GM21825 (cell line): ENCODE results near the gene DES.

Experiments used
- ATAC-seq: cut with Tn5 transposase; IDR thresholded peaks from one replicate; pipeline ENCODE4 v1.9.1; 2021; ENCODE audit warnings: mild to moderate bottlenecking, moderate library complexity; ENCODE audit not compliant: unreplicated experiment

DES gene

GRCh38 chr2:219419331-219420197 lies 1.4 kb downstream of the DES start:
- ATAC-seq, result no peak

DNA sequence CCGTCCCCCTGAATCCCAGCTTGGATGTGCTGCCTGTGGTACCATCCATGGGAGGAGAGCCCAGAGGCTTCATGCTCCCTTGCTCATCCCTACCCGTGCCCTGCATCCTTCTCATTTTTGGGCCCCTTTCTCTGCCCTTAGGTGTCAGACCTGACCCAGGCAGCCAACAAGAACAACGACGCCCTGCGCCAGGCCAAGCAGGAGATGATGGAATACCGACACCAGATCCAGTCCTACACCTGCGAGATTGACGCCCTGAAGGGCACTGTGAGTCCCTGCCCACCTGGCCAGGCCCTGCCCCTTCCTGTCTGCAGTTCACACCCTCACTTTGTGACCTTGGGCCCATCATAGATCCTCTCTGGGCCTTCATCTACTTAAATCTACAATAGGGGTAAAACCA lies 2.5 kb downstream of the DES start:
- no peak for ATAC-seq

DNA sequence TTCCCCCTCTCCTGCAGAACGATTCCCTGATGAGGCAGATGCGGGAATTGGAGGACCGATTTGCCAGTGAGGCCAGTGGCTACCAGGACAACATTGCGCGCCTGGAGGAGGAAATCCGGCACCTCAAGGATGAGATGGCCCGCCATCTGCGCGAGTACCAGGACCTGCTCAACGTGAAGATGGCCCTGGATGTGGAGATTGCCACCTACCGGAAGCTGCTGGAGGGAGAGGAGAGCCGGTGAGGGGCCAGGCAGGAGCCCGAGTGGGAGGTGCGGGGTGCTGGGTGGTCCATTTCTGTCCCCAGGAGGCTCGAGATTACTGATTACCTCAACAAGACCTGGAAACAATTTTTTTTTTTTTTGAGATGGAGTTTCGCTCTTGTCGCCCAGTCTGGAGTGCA lies 3.1 kb downstream of the DES start:
- ATAC-seq, result no peak

- no peak for ATAC-seq
Measured at GRCh38 chr2:219422952-219423534, 4.9 kb downstream of the DES start.

DNA sequence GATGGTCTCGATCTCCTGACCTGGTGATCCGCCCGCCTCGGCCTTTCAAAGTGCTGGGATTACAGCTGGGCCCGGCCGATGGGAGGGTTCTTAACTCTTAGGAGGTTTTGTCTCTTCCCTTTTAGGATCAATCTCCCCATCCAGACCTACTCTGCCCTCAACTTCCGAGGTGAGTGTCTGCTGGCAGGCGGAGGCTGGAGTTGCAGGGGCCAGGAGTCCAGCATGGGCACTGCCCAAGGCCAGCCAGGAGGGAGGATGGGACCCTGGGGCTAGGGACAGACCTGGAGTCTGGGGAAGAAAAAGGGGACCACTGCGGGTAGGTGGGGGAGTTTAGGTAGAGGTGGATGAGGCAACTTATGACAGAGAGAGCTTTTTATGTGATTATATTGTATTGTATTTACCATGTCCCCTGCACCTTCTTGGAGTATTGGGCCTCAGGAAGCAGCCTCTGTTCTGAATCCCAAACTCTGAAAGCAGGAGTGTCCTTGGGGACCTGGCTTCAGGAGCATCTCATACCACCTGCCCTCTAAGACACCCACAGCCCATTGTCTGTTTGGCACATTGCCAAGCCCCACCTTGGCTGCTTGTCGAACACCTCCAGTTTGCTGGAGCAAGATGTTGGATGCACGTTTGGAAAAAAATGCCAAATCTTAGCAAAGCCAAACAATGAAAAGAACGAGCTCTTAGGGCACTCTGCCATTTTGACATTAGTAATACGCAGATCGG lies 5.6 kb downstream of the DES start:
- ATAC-seq, result no peak

DNA sequence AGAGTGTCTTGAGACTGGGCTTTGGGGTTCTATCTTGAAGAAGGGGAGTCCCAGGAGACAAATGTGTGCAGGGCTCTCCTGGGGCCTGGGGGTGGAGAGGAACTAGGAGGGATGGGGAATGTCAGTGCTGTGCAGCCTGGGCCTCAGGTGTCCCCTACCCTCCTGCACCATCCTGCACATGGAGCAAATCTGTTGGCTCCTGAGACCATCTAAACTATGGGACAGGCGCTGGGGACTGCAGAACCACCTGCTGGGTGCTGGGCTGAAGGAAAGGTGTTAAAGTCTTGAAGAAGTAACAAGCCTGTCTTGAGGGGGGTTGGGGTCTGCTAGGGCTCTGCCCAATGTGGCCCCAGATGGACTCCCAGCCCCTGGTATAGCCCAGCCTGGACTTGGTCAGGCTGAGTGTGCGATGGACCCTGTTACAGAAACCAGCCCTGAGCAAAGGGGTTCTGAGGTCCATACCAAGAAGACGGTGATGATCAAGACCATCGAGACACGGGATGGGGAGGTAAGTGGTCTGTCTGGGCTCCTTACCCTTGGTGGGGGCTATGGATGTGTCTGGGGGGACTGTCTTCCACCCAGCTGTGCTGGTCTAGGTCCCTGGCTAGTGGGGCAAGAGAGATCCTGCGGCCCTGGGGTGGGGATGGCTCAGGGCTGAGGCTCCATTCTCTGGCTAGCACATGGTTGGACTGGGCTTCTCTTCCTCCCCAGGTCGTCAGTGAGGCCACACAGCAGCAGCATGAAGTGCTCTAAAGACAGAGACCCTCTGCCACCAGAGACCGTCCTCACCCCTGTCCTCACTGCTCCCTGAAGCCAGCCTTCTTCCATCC lies 7.3 kb downstream of the DES start:
- no peak for ATAC-seq

DNA sequence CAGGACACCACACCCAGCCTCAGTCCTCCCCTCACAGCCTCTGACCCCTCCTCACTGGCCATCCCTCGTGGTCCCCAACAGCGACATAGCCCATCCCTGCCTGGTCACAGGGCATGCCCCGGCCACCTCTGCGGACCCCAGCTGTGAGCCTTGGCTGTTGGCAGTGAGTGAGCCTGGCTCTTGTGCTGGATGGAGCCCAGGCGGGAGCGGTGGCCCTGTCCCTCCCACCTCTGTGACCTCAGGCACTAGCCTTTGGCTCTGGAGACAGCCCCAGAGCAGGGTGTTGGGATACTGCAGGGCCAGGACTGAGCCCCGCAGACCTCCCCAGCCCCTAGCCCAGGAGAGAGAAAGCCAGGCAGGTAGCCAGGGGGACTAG lies 7.9 kb downstream of the DES start:
- ATAC-seq, result no peak

DNA sequence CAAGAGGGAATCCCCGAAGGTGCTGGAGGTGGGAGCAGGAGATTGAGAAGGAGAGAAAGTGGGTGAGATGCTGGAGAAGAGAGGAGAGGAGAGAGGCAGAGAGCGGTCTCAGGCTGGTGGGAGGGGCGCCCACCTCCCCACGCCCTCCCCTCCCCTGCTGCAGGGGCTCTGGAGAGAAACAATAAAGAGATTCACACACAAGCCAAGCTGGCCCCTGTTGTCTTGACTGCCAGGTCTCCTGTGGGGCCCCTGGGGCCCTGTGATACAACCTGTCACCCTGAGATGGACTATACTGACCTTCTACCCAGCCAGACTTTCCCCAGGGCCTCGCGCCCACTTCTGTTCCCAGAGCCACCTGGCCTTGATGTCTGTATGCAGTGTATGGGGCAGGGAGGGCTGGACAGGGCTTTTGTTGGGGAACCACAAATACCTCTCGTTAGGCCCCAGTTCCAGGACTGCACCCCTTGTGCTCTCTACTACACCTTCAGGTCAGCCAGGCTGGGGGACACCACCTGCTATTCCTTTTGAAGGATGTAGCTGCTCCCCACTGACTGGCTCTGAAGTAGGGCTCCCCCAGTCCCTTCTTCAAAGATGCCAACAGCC lies 8.5 kb downstream of the DES start:
- no peak for ATAC-seq

GRCh38 chr2:219428469-219428868 lies 10.3 kb downstream of the DES start:
- no peak for ATAC-seq

- ATAC-seq, result no peak
Measured at GRCh38 chr2:219429958-219430606, 11.9 kb downstream of the DES start.

GRCh38 chr2:219430633-219431615 lies 12.7 kb downstream of the DES start:
- no peak for ATAC-seq

DNA sequence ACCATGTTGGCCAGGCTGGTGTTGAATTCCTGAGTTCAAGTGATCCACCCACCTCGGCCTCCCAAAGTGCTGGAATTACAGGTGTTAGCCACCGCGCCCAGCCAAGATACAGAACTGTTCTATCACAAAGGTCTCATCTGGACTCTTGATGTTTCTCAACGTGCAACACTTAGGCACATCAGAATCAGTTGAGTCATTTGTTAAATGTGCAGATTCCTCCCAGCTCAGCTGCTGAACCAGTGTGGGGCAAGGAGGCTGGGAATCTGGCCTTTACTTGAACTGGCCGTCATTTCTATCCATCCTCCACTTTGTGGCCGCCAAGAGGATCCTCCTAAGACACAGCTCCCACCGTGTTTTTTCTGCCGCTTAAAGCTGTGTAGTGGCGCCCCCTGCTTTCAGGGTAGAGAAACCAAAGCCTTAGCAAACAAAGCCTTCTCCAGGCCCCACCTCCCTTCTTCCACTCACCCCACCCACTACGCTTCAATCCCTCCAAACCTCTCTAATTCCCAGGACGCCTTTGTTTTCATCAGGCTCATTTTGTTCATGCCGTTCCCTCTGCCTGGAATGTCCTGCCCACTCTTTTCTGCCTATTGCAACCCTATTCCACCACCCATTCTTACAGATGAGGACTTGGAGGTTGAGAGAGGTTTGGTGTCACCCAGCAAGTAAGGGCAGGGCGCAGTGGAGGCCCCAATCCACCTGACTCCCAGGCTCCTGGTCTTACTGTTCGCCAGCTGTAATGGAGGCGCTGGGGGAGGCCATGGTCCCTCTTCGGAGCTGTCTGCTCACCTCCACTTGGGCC lies 15.7 kb downstream of the DES start:
- ATAC-seq, result no peak

DNA sequence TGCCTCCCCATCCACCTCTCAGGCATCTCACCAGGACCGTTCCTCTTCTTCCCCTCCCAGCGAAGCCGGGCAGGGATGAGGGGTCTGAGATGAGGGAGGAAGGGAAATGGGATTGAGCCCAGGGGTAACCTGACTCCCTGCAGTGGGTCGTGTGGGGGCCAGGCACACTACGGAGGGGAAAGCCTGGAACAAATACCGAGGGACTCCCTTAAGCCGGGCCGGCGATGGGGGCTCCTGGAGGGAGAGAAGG lies 16.2 kb downstream of the DES start:
- no peak for ATAC-seq

GRCh38 chr2:219434718-219435525 lies 16.7 kb downstream of the DES start, which contains the start of gene SPEG:
Gene SPEG (plus strand): TSS chr2:219434843. CDS start chr2:219434978, 135 bp downstream.
- ATAC-seq, result no peak

DNA sequence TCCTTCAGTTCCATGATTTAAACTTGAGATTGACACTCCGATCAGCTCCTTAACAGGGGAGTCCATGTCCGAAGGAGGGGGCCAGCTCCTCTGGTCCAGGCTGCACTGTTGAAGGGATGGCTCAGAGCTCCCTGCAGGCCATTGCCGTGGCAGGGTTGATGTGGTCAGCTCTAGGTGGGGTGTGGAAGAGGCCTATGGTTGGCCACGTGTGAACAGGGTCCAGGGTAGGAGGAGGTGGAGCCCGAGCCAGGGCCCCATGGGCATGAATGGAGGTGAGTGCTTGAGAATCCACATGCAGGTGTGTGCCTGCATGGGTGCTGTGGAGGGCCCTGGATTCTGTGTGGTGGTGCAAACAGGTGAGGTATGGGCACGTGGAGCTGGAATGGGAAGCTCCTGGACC lies 17.5 kb downstream of the DES start:
- ATAC-seq, result no peak

DNA sequence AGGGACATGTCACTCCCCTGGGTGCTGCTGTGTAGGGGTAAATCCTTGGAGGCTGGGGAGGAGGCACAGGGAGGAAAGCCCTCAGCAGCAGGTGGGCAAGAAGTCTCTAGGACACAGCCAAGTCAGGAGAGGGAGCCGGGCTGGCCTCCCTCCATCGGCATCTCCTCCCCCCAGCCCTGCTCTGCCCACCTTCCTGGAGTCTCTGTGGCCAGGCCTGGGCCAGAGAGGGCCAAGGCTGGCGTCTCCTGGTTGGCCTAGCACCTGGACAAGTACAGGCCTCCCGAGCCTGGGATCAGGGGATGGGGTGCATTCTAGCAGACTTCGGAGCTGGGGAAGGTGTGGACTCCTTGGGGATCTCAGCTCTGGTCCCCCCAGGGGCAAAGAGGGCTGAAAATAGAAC lies 18.3 kb downstream of the DES start:
- no peak for ATAC-seq

- ATAC-seq, result no peak
Measured at GRCh38 chr2:219437141-219437540, 19.0 kb downstream of the DES start.
